Measurements from ENCODE around the gene SFMBT1.

GRCh38 chr3:53075743-53076140 is 29.9 kb upstream of the SFMBT1 start:
- no peak for TF ChIP-seq CTCF (IDR thresholded peaks at IDR 0.05; ENCODE audit: insufficient read depth, low read depth, low read length)
- no peak for TF ChIP-seq EZH2 (IDR thresholded peaks at IDR 0.05; ENCODE audit: insufficient read depth, low read length)
